SK-N-SH treated with all-trans-retinoic acid at 6 μM for 48 hours (cell line): ENCODE results near the gene CTCFL.

Experiments used
- ARNTL ChIP-seq: fragments of 450-650 bp; formaldehyde crosslinking; IDR thresholded peaks from 2 replicates; pipeline ENCODE4 v1.5.0; 2020; ENCODE audit warnings: low read depth, mild to moderate bottlenecking, moderate library complexity, borderline replicate concordance
- CREB5 ChIP-seq: fragments of 250-450 bp; sonication (Bioruptor Pico); IDR thresholded peaks from 2 replicates; pipeline ENCODE4 v1.5.1; 2020; ENCODE audit warnings: low read depth, mild to moderate bottlenecking, moderate library complexity
- CSDC2 ChIP-seq: fragments of 250-450 bp; sonication (Bioruptor Pico); IDR thresholded peaks from 2 replicates; pipeline ENCODE4 v1.5.0; 2020; ENCODE audit warnings: mild to moderate bottlenecking, moderate library complexity
- ESRRG ChIP-seq: fragments of 250-450 bp; sonication (Bioruptor Pico); IDR thresholded peaks from 2 replicates; pipeline ENCODE4 v1.6.1; 2021; ENCODE audit warnings: mild to moderate bottlenecking
- PPARA ChIP-seq: fragments of 250-450 bp; sonication (Bioruptor Pico); IDR thresholded peaks from 2 replicates; pipeline ENCODE4 v1.5.0; 2020; ENCODE audit warnings: mild to moderate bottlenecking, borderline replicate concordance
- RARB ChIP-seq: fragments of 250-450 bp; sonication (Bioruptor Pico); IDR thresholded peaks from 2 replicates; pipeline ENCODE4 v1.8.0; 2021; ENCODE audit warnings: mild to moderate bottlenecking, moderate library complexity
- SNAI2 ChIP-seq: fragments of 250-450 bp; sonication (Bioruptor Pico); IDR thresholded peaks from 2 replicates; pipeline ENCODE4 v1.5.0; 2020; ENCODE audit warnings: mild to moderate bottlenecking, moderate library complexity
- TCF4 ChIP-seq: fragments of 250-450 bp; sonication (Bioruptor Pico); IDR thresholded peaks from 2 replicates; pipeline ENCODE4 v1.8.0; 2021; ENCODE audit warnings: mild to moderate bottlenecking, moderate library complexity, borderline replicate concordance
- TOX ChIP-seq: fragments of 250-450 bp; sonication (Bioruptor Pico); IDR thresholded peaks from 2 replicates; pipeline ENCODE4 v1.8.0; 2021; ENCODE audit warnings: mild to moderate bottlenecking, moderate library complexity, borderline replicate concordance
- ZFP3 ChIP-seq: fragments of 250-450 bp; sonication (Bioruptor Pico); IDR thresholded peaks from 2 replicates; pipeline ENCODE4 v1.5.0; 2020; ENCODE audit warnings: mild to moderate bottlenecking, moderate library complexity
- ZNF70 ChIP-seq: fragments of 450-650 bp; formaldehyde crosslinking; IDR thresholded peaks from 2 replicates; pipeline ENCODE4 v1.5.0; 2020; ENCODE audit warnings: mild to moderate bottlenecking, moderate library complexity
- TF ChIP-seq, protein P1 (sequence below): fragments of 250-450 bp; sonication (Bioruptor Pico); IDR thresholded peaks from 2 replicates; pipeline ENCODE4 v1.8.0; 2021; ENCODE audit warnings: low read depth, mild to moderate bottlenecking, moderate library complexity, borderline replicate concordance
- TF ChIP-seq, protein P2 (sequence below): fragments of 250-450 bp; sonication (Bioruptor Pico); IDR thresholded peaks from 2 replicates; pipeline ENCODE4 v1.8.0; 2020; ENCODE audit warnings: mild to moderate bottlenecking, moderate library complexity, borderline replicate concordance

DNA sequence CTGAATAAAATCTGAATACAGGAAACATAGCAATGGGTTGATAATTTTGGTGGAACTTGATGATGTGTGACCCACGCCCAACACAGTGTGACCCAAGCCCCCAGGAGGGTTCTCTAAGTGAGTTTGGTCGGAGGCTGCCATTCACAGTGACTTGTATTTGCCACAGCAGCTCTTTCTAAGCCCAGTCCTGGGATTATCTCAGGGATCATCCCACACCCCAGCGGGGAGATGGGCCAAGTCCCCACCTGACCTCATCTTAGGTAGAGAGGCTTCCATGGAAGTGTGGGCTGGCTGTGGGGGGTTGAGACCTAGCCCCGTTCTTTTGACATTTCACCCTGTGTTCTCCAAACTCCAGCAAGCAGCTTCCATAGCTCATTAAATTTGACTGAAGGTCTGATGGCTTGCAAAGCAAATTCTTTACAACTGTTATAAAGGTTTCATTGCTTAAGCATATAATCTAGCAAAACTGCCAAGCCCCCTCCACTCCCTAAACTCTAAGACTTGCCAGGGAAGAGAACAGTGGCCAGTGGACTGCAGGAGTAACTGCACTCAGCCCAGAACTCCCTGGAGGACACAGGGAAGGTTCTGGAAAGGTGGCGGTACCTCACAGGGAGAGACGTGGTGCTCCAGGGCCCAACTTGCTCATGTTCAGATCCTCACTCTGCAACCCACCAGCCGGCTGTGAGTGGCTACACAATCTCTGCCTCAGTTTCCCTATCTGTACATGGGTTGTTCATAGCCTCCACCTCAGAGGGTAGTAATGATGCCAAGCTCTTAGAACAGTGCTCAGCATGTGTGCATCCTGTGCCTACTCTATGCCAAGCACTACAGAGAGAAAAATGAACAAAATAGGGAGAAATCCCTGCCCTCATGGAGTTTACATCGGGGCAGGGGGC lies 35.0 kb upstream of the CTCFL start:
- TF ChIP-seq ESRRG (CRISPR knock-in tag) (no peak), RARB (CRISPR knock-in tag) (no peak), CREB5 (CRISPR knock-in tag) (no peak), TCF4 (no peak), ZFP3 (CRISPR knock-in tag) (no peak), SNAI2 (CRISPR knock-in tag) (no peak), ARNTL (CRISPR knock-in tag) (no peak), TOX (no peak), PPARA (CRISPR knock-in tag) (no peak), ZNF70 (CRISPR knock-in tag) (no peak), CSDC2 (CRISPR knock-in tag) (no peak)
- TF ChIP-seq, protein P1, sequence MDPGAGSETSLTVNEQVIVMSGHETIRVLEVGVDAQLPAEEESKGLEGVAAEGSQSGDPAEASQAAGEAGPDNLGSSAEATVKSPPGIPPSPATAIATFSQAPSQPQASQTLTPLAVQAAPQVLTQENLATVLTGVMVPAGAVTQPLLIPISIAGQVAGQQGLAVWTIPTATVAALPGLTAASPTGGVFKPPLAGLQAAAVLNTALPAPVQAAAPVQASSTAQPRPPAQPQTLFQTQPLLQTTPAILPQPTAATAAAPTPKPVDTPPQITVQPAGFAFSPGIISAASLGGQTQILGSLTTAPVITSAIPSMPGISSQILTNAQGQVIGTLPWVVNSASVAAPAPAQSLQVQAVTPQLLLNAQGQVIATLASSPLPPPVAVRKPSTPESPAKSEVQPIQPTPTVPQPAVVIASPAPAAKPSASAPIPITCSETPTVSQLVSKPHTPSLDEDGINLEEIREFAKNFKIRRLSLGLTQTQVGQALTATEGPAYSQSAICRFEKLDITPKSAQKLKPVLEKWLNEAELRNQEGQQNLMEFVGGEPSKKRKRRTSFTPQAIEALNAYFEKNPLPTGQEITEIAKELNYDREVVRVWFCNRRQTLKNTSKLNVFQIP (CRISPR knock-in tag): no peak
- TF ChIP-seq, protein P2, sequence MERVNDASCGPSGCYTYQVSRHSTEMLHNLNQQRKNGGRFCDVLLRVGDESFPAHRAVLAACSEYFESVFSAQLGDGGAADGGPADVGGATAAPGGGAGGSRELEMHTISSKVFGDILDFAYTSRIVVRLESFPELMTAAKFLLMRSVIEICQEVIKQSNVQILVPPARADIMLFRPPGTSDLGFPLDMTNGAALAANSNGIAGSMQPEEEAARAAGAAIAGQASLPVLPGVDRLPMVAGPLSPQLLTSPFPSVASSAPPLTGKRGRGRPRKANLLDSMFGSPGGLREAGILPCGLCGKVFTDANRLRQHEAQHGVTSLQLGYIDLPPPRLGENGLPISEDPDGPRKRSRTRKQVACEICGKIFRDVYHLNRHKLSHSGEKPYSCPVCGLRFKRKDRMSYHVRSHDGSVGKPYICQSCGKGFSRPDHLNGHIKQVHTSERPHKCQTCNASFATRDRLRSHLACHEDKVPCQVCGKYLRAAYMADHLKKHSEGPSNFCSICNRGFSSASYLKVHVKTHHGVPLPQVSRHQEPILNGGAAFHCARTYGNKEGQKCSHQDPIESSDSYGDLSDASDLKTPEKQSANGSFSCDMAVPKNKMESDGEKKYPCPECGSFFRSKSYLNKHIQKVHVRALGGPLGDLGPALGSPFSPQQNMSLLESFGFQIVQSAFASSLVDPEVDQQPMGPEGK (CRISPR knock-in tag): no peak
